Occipital lobe (tissue), 2 donors: ENCODE measurements around the gene HDAC7. TPM values are rescaled to one million over a fixed set of nuclear protein-coding genes. Genes with fewer than 3 reads are reported as not detected.

ENCODE experiments used
- DNase-seq: peaks from one replicate; lab custom pipeline; 2025; lab: John Stamatoyannopoulos, UW
- total RNA-seq: library from RNA; depleted of rRNA; stranded (reverse); fragments of >200 nt; gene quantifications from one replicate; pipeline ENCODE4 v1.2.3, GENCODE V29; 2014

The HDAC7 gene
- total RNA-seq: 5.9 TPM

DNA sequence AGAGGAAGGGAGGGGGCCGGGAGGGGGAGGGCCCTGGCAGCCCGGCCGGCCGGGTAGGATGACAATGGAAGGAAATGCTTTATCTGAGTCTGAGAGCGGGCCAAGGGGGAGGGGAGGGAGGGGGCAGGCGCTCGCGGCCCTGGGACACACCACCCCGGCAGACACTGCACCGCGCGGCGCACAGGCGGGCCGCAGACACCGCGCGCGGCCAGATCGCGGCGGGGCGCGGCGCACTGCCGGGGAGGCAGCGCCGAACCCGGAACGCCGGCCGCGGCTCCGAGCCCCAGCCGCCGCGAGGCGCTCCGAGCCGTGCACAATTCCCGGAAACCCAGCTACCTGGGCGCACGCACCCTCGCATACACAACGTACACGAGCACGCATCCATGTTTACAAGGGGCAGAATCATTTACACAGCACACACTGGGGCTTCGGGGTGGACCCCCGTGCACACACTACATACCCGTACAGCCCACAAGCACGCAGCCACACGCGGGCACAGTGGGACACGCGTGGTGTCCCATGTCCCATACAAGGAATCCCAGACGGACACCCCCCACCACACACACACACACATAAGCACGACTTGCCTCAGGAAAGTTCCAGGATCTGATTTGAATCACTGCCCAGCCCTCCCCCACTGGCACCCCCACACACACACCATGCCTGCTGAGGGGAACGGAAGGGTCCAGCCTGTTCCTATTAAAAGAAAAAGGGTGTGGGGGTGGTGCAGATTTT lies at the start of gene HDAC7:
Gene HDAC7 (minus strand): TSS at position 8 of the 735 bp plus-strand sequence. CDS start 118 bp downstream, outside the sequence.
- DNase-seq: peak; percentile 78

DNA sequence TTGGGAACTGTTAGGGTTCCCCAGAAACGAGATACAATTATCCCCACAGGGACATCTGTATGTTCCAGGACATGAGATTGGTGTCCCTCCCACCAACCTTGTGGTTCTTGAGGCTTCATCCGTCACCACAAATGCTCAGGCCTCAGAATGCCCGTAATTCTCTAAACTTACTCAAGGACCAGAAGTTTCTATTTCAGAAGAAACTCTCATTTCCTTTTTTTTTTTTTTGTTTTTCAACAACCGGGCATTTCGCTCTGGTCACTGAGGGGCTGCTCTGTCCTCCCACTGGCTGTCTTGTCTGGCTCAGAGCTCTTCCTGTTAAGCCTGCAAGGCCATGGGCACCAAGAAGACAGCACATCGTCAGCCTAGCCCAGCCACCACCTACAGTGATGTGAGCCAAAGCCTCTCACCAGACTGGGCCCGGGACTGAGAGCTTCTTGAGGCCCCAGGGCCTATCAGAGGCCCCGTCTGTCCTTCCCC lies 48.9 kb upstream of the HDAC7 start:
- no peak for DNase-seq

DNA sequence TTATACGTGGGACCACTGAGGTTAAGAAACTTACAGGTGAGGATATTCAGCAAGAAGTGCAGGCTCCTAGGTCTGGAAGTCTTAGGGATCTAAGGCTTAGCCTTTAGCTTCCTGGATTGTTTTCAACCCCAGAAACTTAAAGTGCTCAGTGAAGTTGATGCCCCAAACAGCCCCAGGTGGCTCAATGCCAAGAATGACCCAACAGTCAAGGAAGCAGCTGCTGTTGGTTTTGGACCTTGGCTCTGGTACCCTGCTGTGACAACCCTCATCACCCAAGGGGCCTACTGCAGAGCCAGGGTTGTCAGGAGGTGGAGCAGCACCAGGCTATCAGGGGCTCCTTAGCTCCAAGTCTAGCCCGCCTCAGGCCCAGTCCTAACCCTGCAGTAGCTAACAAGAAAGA lies 48.3 kb upstream of the HDAC7 start:
- DNase-seq: no peak

DNA sequence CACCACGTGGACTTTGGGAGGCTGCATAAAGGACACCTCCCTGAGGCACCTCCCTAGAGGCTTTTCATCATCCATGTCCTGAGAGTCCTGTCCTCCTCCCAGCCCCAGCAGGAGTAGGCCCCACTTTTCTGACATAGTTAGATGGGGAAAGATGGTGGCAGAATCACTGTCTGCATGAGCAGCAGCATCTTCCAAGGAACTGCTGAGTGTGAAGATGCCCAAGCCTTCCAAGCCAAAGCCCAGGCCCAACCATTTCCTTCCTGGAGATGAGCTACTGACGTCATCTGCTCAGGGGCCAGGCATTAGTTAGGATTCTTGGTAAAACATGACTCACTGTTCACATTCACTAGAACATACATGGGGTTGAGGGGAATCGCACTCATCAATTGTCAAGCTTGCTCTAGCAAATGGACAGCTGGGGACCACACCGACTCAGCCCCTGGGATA lies 47.8 kb upstream of the HDAC7 start:
- DNase-seq: no peak

DNA sequence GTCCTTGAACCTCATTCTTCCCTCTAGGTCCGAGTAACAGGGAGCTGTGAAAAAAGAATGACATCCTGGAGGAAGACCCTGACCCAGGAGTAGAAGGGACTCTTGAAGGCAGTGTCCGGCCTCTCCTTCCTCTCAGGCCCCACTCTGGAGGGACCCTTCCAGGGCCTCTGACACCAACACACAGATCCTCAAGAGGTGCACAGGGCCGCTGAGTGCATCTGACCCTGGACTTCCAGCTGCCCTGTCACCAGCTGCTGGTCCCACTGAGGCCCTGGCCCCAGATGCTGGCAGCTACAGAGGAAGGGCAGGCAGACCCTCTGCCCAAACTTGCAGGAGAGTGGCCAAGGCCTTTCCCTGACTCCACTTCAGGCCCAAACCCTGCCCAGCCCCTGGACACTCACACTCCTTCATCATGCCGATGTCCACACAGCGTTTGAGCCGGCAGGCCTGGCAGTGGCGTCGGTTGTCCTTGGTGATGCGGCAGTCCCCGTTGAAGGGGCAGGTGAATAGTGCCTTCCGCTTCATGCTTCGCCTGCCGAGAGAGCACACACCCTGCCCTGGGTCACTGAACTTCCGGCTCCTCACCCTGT lies 45.0 kb upstream of the HDAC7 start:
- DNase-seq: no peak

DNA sequence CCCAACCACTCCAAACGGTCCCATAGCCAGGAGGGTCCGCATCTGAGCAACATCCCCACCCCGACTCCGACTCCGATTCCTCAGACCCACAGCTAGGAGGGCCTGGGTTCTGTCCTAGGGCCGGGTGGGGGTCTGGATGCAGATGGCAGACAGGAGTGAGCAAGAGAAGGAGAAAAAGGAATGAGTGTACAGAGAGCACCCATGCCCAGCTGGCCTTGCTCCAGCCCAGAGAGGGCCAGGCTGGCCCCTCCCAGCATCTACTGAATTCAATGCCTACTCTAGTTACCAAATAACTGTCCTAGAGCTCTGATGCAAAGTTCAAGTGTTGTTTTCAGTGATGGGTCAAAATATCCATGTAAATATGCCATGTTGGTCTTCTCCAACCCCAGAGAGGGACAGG lies 44.3 kb upstream of the HDAC7 start:
- no peak for DNase-seq

DNA sequence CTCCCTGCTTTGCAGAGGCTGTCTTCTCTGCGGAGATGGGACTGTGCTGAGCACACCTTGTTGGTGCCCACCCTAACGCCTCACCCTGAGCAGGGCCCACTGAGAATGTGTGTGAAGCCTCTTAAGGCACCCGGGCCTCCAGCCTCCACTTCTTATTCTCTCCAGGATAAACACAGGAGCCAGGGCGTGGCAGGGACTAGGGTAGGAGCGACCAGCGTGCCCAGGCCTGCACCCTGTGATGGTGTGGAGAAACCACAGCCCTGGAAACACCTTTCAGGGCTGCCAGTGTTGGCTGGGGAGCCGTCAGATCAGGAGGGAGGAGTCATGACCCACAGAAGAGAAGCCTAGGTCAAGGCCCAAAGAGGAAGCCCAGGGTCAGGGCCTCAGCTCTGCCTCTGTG lies 43.8 kb upstream of the HDAC7 start:
- no peak for DNase-seq

DNA sequence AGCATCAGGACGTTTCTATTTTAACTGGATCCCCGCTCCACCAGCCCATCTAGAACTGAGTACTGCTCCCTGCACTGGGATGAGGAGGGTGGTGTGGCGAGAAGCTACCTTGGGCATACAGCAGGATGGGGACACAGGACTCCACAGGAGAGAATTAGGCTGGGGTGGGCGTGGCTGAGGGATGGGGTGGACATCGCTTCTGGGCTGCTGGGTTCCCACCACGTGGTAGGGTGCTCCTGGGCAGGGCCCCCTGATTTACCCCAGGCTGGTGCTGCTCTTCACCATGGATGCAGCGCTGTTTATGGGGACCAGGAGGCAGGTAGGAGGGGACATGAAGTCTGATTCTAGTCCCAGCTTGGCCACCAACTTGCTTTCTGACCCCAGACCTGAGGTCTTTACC lies 43.2 kb upstream of the HDAC7 start:
- no peak for DNase-seq

DNA sequence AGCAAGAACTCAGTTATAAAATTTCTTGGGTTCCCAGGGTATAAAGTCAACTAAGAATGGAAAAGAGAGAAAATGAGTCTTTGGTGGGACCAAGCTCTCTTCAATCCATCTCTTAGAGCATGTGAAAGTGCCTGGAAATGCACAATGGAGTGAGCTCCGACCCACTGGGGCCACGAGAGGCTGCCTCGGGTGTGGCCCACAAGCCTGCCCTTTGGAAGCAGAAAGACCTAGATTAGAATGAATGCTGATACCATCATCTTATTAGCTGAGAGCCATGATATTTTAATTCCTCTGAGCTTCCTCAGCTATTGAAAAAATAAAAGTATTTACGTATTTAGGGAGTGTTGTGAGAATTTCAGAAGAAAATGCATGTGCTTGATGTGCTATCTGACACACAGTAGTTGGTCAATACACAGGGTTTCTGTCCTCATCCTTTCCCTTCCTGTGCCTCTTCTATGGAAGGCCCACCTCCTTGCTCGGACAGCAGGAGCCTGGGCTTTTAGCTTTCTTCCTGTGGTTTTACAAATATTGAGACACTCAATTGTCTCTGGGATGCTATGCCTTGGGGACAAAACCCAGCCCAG lies 42.6 kb upstream of the HDAC7 start:
- no peak for DNase-seq

DNA sequence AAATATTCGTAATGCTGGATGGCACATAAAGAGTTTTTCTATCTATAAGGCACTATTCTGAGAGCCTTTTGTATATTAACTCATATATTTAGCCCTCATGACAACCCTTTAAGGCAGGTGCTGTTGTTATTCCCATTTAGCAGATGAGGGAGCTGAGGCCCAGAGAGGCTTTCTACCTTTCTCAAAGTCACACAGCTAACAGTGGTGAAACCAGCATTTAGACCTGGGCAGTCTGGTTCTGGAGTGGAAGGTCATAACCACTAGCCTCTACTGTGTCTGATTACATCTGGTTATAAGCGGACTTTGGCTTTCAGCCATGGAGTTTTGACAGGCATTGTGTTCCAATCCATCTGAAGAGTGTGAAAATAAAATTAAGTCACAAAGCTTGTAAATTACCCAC lies 41.2 kb upstream of the HDAC7 start:
- no peak for DNase-seq

DNA sequence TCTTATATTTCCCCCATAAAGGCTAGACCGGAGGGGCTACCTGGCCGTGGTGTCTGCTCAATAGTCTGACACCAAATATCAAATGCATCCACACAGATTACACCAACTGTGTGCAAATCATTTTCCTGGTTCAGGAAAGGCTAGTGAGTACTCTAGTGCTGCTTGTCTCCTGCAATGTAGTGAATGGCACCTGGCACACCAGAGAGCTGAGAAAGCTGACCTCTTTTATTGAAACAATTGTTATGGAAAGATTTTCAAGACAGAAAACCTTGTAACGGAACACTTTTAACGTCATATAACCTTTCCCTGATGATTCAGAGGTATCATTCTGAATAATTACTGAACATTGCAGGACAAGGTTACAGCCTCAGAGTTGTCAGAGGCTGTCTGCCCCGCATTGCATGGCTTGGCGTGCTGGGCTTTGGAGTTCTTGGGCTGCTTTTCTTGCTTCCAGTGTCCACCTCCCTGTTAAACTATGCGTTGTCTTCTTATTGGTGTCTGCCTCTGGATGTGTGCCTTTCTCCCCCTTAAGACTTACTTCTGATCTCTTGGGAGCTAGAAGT lies 40.7 kb upstream of the HDAC7 start:
- DNase-seq: no peak

DNA sequence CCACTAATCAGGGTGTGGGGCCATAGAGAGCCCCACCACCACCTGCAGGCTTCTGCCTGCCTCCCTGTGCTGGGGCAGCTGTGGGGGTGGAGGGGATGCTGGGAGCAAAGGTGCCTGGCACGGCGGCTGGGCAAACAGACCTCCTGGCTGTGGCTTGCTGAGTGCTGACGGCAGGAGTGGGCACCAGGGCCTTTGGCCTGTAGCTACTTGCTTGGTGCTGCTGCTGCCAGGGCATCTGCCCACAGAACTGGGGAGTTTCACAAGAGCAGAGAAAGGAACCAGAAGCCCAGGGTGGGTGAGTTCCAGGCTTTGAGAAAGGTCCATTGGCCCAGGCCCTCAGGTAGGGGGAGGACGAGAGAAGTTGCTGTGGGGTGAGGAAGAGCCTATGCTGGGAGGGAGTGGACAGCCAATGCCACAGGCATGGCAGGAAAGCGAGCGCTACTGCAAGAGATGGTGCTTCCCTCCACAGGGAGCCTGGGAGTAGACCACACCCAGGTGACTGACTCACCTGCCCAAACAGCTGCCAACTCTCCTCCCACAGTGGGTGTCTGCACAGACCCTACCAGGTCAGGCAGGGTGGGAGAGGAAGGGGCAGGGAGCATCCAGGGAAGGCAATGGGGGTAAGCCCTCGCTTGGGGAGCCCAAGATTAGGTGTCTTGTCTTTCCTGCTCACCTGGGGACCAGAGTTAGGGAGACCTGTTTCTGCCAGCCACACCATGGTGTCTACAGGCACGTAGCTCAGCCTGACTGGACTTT lies 39.0 kb upstream of the HDAC7 start:
- no peak for DNase-seq

DNA sequence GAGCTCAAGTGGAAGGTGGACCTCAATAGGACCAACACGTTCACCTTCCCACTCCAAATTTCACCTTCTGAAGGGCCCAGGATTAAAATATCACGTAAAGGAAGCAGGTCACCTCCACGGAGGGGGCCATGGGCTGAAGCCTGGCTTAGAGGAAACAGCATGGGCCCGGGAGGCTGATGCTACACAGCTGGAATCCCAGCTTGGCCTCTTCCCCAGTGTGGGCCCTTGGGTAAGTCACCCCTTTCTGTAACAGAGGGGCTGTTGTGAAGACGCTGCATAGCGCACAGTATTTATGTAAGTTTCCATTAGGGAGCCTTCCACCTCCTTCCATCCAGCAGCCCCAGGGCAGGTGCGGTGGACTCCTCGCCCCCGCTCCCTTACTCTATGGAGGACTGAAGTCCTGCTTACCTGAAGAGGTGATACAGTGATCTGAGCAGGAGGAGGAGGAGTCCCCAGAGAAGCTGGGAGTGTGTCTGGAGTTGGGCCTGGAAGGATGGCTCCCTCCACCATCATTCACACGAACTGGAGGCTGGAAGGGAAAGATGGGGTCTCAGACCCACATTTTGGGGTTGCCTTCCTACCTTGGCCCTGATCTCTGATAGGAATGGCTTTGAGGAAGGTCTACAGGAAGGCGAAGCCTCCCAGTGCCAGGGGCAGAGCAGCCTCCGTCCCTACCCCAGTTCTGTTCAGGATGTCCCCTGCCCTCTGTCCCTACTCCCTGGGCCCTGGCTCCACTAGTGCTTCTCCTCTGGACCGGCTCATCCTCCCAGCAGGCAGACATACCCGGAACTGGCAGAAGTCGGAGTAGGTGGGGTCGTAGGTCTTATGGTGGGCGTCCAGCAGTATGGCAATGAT lies 37.2 kb upstream of the HDAC7 start:
- no peak for DNase-seq

DNA sequence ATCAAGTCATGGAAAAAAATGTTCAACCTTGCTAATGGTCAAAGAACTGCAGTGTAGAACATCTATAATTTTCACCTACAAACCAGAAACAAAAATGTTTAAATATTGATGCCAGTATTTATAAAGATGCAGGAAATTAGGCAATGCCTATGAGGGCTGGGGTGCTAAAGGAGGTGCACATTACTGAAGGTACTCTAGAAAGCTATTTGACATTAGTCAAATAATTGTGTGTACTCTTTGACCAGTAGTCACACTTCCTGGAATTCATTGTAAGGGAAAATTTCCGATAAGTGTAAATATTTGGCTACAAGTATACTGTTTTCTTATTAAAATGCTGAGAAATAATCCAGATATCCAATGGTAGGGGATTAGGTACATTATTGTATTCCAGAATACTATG lies 36.4 kb upstream of the HDAC7 start:
- DNase-seq: no peak

DNA sequence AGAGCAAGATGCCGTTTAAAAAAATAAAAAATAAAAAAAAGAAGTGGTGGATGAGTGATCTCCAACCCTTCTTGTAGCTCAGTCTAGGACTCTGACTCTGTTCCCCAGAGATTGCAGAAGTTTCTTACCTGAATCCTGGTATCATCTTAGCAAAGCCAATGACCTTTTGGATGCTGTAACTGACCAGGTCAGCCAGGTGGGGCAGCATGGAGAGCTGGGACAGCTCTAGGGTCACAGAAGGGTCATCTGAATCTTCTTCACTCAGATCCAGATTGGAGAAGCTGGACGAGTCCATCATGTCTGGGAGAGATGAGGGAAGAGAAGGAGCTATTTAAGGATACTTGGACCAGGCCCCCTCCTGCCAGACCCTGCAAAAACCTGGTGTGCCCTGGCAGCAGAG lies 35.8 kb upstream of the HDAC7 start:
- no peak for DNase-seq

DNA sequence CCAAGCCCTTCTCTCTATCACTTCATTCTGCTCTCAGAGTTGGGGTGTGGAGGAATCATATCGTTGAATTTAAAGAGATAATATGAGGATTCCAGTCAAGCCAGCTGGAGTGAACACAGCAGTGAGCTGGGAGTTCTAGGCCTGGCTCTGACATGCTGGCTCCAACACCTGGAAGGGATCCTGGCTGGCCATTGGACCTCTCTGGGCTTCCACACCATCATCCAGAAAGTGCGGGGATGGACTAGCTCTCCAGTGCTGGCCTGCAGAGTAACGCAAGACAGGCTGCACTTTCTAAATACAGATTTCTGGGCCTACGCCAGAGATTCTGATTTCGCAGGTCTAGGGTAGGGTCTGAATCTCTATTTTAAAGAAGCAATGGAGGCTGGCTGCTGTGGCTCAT lies 34.8 kb upstream of the HDAC7 start:
- DNase-seq: no peak

DNA sequence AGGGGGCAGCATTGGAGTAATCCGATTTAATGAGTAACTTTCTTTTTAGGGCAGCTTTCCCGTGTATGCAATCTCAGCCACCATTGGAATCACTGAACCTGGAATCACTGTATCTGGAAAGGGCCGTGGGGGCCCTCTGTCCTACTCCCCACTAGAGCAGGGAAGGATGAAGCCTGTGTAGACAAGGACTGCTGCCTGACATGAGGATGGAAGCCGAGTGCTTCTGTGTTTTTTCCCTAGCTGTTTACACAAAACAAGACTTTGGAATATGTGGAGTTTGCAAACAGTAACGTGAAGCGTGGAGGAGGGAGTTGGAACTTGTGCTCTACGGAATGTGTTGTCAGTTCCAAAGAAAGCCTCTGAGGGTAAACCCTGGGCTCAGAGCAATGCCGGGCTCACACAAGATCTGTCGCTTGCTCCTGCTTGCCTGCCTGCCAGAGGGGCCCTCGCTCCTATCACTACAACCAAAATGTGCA lies 32.4 kb upstream of the HDAC7 start:
- no peak for DNase-seq

DNA sequence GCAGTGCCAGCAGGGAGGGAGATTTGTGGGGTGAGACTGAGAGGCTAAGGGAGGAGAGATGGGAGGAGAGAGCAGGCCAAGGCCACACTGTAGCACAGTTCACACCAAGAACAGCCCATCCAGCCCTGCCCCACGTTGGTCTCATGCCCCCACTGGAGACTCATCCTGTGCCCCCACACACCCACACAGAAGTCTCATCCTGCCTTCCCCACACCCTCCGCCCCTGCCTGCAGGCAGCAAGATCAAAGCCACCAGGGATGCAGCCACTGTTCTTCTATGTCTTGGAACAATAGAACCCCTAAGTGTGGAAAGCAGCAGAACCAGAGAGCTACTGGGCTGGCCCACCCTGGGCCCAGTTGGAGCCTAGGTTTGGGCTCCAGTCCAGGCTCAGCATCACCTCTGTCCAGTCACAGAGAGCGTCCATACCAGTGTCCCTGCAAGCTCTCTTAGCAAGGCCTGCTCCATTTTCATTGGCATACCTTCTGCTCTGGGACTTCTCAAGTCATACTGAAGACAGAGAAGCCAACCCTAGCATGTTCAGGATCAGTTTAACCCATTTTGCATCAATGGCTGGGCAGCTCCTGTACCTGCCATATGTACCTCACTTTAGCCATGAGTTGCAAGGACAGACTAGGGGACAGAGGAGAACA lies 31.7 kb upstream of the HDAC7 start:
- DNase-seq: no peak

DNA sequence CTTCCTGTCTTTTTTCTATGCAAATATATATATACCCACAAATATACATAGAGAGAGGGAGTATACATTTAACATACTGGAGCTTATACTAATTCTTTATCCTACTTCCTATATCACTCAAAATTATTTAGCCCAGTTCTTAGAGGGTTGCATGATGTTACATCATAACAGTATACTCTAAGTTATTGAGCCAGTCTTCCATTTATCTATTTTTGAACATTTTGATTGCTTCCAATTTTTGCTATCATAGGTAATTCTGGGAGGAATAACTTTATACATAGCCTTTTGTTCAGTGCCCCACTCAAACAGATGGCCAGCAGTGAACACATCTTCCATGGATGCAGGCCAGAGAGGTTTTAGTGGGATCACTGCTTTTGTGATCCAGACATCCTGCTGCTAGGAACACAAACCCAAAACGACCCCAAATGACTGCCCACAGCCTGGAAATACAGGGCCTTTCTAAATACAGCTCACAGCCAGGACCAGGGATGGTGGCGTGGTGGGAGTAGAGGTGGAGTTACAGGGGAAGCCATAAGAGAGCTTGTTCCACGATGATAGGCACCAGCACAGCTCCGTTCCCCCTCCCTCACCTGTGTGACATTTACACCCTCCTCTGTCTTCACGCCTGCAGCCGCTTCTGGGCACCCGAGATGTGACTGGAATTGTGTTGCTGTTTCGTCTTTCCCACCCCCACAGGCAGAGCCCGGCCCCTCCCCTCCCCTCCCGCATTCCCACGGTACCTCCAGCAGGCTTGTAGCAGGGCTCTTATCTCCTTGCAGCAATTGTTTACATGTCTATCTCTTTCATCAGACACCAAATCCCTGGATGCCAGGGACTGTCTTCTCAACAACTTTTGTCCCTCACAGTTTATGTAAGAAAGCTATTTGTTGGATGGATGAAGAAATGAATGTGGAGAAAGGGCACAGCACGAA lies 30.7 kb upstream of the HDAC7 start:
- DNase-seq: no peak
